Measurements from ENCODE around the gene AHCYL1.

Gene AHCYL1

DNA sequence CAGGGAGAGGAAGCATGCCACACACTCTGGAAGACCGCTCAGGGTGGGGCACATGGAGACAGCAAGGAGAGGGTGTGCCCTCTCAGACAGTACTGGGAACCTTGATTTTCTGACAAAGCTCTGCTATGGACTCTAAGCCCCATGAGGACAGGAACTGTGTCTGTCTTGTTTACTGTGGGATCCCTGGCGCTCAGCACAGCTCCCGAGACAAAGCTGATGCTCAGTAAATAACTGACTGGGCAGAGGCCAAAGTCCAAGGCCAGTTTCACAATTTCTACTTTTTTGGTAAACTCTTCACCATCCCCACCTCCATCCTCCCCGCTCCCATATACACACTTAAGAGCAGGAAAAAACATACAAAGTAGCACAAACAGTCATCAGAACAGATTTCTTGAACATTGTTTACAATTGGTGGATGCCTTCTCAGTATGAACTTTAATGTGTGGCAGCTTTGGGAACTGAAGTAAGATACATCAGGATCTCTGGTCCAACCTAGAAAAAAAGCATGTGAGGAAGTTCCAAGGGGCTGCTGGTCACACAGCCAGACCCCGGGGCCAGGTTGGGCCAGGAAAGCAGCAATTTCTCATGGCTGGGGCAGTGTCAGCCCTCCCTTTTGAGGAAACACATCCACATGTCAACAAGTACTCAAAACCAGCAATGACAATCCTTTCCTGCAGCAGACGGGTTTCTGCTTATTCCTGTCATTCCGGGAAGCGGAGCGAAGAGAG, 5.6 kb upstream of the AHCYL1 start:
- TF ChIP-seq, protein P1, sequence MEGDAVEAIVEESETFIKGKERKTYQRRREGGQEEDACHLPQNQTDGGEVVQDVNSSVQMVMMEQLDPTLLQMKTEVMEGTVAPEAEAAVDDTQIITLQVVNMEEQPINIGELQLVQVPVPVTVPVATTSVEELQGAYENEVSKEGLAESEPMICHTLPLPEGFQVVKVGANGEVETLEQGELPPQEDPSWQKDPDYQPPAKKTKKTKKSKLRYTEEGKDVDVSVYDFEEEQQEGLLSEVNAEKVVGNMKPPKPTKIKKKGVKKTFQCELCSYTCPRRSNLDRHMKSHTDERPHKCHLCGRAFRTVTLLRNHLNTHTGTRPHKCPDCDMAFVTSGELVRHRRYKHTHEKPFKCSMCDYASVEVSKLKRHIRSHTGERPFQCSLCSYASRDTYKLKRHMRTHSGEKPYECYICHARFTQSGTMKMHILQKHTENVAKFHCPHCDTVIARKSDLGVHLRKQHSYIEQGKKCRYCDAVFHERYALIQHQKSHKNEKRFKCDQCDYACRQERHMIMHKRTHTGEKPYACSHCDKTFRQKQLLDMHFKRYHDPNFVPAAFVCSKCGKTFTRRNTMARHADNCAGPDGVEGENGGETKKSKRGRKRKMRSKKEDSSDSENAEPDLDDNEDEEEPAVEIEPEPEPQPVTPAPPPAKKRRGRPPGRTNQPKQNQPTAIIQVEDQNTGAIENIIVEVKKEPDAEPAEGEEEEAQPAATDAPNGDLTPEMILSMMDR (IDR thresholded peaks at IDR 0.05; ENCODE audit: low read depth, low read length, missing control alignments) = no peak
- no peak overlapping the region for H3K4me3 ChIP-seq (replicated peaks; ENCODE audit: low read depth, low read length)
- DNase-seq (ENCODE audit: extremely low read depth, low read depth) = no peak

GRCh38 chr1:109979489-109980091, 5.0 kb upstream of the AHCYL1 start:
- TF ChIP-seq, protein P1 (IDR thresholded peaks at IDR 0.05; ENCODE audit: low read depth, low read length, missing control alignments) = no peak
- no peak overlapping the region for H3K4me3 ChIP-seq (replicated peaks; ENCODE audit: low read depth, low read length)
- DNase-seq (ENCODE audit: extremely low read depth, low read depth) = peak; percentile 27

- DNase-seq (ENCODE audit: extremely low read depth, low read depth) = no peak
- H3K4me3 ChIP-seq (replicated peaks; ENCODE audit: low read depth, low read length) = no peak overlapping the region
- TF ChIP-seq, protein P1 (IDR thresholded peaks at IDR 0.05; ENCODE audit: low read depth, low read length, missing control alignments) = peak; percentile 55
Observed at GRCh38 chr1:109980324-109981003, 4.1 kb upstream of the AHCYL1 start.

DNA sequence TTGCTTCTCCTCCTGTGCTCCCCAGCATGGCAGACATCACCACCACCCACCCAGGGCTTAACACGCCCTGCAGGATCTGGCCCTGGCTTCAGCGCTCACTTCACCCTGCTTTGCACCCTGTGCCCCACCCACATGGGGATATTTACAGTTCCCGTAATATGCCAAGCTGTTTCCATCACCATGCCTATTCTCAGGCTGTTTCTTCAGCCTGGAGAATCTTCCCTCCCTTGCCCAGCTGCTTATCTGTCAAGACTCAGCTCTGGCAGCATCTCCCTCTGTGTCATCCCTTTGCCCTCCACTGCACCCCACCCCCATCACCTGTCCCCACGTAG, 3.6 kb upstream of the AHCYL1 start:
- DNase-seq (ENCODE audit: extremely low read depth, low read depth) = no peak
- TF ChIP-seq, protein P1 (IDR thresholded peaks at IDR 0.05; ENCODE audit: low read depth, low read length, missing control alignments) = no peak
- no peak overlapping the region for H3K4me3 ChIP-seq (replicated peaks; ENCODE audit: low read depth, low read length)

DNA sequence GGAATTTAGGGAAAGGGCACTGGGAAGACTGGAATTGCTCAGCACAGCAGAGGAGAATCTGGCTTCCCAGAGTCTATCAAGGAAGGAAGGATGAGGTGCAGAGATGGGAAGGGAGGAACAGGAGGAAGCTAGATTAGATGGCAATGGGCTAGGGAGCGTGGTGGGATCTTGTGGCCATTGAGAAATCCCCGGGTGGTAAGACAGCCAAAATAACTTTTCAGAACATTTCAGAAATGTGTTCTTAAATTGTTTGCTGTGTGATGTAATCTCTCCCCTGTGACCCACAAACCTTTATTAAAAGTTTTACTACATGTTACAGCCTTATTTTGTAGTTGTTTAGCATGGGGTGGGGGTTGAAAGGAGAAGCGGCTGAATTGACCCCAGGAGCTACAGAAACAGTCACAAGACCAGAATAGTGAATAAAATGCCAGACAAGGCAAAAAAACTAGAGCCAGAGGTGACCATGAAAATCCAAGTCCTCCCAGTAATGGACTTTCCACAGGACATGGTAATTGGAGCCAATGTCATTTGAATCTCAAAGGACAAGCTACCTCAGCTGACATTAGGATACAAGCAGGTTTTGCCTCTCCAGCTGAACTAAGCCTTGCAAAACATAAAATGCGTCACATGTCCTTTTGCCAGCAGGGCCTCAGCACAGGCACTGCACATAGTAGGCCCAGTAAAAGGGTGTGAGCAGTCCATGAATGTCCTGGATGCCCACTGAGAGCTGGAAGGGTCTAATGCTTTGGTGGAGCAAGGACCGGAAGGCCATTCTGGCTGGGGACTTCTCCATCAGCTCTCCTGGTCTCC, 980 bp upstream of the AHCYL1 start:
- TF ChIP-seq, protein P1 (IDR thresholded peaks at IDR 0.05; ENCODE audit: low read depth, low read length, missing control alignments) = no peak
- no peak for DNase-seq (ENCODE audit: extremely low read depth, low read depth)
- H3K4me3 ChIP-seq (replicated peaks; ENCODE audit: low read depth, low read length) = no peak overlapping the region

DNA sequence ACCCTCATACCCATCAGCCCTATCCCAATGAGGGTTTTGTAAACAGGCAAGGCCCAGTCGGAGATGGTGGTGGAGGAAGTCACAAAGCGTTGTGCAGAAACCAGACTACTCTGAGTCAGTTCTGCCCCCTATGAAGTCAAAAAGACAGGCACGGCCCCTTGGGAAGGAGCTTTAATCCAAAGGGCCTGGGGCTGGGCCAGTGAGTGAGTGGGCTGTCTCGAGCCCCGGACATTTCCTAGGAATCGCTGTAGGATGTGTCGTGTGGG, 442 bp upstream of the AHCYL1 start:
- no peak for DNase-seq (ENCODE audit: extremely low read depth, low read depth)
- no peak overlapping the region for H3K4me3 ChIP-seq (replicated peaks; ENCODE audit: low read depth, low read length)
- TF ChIP-seq, protein P1 (IDR thresholded peaks at IDR 0.05; ENCODE audit: low read depth, low read length, missing control alignments) = no peak
